Stimulated activated naive CD4-positive, alpha-beta T cell treated with Interleukin-2 at 50 U/mL for 16 hours (primary cell): ENCODE measurements around the gene CPNE5.
"Not testable (repeated sequence)": the region's sequence is repeated elsewhere in the genome, so short reads cannot be mapped to it uniquely, and the experiment has no call there.

Experiments used
- DNase-seq: peaks from one replicate; lab custom pipeline; 2025; lab: John Stamatoyannopoulos, UW

CPNE5 gene

GRCh38 chr6:36814249-36814648, 25.0 kb downstream of the CPNE5 start:
- no peak for DNase-seq

GRCh38 chr6:36813526-36813925, 25.7 kb downstream of the CPNE5 start:
- no peak for DNase-seq

DNA sequence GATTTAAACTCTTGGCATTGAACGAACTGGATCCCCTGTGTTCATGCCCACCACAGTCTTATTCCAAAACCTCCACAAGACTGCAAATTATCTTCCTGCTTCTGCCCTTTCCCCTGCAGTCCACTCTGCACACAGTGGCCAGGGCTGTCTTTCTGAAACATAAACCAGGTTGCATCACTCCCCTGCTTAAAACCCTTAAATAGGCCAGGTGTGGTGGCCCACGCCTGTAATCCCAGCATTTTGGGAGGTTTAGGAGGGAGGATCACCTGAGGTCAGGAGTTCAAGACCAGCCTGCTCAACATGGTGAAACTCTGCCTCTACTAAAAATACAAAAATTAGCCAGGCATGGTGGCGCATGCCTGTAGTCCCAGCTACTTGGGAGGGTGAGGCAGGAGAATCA, 26.2 kb downstream of the CPNE5 start:
- DNase-seq, result not testable (repeated sequence)

DNA sequence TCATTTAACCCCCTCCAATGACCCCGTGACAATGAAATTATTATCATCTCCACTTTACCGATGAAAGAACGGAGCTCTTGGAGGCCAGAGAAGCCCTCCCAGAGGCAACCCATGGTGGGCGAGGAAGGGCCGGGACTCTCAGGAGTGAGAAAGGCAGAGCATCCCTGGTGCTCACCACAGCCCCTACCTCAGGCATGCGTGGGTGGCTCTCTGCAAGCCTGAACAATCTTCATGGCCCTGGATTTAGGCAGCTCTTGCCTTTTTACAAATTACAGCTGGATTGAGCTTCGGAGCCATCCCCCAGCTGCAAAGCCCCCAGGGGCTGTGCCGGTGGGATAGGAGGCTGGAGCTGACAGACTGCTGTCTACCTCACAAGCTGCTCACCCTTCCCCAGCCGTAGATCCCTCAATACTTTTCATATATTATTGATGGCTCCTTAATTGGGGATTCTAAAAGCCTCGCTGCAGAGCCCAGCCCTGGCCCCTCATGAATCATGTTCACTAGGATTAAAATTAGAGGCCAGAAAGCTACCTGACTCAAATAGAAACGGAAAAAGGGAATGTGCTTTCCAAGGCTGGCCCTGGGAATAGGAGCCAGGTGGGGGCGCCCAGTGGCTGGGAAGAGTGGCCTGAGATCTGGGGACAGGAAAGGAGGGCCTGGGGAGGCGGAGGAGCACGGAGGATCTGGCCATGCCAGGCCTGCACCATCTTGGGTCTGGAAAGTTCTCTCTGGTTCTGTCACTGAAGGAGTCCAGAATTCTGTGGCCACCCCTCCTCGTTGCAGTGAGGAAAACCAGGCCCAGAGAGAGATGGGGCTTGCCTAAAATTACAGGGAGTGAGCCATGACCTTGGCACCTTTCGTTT, 29.1 kb downstream of the CPNE5 start:
- no peak for DNase-seq

- no peak for DNase-seq
Observed at GRCh38 chr6:36809156-36809555, 30.1 kb downstream of the CPNE5 start.

DNA sequence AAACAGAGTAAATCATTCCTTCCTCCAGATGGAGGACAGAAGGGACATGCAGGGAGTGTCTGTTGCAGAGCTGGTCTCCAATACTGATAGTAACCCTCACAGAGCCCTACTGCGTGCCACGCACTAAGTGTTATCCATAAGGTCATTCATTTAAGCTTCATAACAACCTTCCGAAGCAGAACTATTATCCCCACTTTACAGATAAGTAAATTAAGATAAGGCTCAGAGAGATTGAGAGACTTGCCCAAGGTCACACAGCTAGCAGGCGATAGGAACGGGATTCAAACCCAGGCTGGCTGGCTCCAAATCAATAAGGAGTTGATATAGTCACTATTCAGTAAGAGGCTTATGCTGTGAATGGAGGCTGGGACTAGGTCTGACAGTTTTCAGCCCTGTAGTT, 30.6 kb downstream of the CPNE5 start:
- DNase-seq, result no peak

GRCh38 chr6:36807750-36808149, 31.5 kb downstream of the CPNE5 start:
- DNase-seq, result no peak

DNA sequence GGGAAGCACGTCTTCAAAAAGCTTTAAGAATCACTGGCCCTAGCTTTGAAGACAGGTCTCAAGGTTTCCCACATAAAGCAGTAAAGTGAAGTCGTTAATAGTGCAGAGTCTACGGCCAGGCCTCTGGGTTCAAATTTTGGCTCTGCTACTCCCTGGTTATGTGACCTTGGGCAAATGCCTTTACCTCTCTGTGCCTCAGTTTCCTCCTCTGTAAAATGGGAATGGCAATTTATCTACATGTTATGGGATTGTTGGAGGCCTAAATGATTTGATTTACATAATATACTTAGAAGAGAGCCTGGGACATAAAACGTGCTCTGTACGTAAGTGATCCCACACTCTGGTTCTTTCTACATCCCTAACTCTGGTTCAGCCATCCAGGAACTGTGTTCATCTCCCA, 32.1 kb downstream of the CPNE5 start:
- DNase-seq, result no peak

- DNase-seq, result no peak
Observed at GRCh38 chr6:36805917-36806316, 33.3 kb downstream of the CPNE5 start.

- DNase-seq, result no peak
Observed at GRCh38 chr6:36805096-36805797, 34.0 kb downstream of the CPNE5 start.

DNA sequence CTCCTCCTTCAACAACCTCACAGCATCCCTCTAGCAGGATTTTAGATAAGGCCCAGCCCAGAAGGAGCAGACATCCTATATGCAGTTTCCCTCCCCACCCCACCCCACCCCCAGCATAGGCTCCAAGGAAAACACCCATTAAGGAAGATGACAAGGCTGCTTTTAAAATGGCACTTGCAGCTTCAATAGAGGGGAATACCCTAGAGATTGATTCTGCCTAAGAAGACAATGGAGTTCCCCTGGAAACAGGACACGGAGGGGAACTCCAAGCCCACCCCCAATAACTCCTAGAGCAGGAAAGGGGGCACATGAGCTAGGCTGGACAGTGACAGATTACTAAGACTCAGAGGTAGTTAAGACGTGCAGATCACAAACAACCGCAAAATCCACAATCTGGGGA, 34.7 kb downstream of the CPNE5 start:
- DNase-seq, result no peak

- DNase-seq, result no peak
Observed at GRCh38 chr6:36803908-36804307, 35.3 kb downstream of the CPNE5 start.

DNA sequence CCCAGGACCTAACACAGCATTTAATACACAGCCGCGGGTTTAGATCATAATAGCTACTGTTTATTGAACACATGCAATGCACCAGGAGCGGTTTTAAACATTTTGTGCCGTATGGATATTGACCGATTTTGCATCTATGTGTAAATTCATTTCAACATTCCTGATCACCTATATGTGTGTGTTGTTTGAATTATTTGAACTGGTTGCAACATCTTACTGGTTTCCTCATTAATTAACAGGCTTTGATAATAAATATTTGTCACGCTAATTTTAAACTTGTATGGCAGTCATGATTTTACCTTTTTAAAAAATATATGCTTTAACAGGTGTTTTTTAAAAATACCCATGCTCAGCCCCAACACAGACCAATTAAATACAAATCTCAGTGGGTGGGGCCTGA, 35.8 kb downstream of the CPNE5 start:
- no peak for DNase-seq

DNA sequence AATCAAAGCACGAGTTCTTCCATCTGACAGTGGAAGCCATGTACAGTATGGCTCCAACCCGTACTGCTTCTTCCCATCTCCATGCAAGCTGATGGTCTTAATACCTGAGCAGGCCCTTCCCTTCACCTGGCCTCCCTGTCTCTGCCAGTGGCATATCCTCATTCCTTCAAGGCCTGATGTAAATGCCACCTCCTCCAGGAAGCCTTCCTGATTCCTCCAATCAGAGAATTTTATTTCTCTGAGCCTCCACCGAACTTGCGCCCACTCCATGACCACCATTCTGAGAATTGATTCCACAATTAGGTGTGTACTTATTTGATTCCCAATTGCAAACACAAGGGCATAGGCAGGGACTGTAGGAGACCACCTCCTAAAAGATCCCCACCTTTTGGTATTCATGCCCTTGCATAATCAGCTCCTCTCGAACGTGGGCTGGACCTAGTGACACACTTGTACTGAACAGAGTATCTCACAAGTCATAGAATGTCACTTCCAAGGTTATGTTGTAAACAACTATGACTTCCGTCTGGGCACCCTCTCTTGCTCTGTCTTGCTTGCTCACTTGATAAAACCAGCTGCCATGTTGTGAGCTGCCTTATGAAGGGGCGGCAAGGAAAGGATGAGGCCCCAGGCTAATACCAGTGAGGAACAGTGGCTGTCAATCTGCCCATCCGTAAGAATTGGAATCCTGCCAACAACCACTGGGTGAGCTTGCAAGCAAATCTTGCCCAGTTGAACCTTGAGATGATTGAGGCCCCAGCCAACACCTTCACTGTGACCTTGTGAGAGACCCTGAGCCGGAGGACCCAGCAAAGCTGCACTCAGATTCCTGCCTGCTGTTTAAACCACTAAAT, 38.8 kb downstream of the CPNE5 start:
- DNase-seq, result no peak

- DNase-seq, result no peak
Observed at GRCh38 chr6:36798852-36799251, 40.4 kb downstream of the CPNE5 start.

DNA sequence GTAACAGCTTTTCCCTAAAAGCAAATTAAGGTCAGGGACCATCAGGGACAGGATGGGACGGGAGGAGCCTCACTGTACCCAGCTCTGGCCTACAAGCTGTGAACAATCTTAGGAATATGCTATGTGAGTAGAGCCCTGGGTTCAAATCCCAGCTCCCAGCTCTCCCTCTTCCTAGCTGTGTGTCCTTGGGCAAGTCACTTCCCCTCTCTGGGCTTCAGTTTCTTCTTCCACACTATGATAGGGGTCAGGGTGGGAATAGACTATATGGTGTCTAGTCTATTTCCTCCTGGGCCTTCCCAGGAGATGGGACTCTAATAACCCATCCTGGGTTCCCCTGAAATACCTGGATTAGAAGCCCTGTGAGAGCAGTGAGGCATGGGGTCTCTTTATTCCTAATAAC, 41.6 kb downstream of the CPNE5 start:
- no peak for DNase-seq

DNA sequence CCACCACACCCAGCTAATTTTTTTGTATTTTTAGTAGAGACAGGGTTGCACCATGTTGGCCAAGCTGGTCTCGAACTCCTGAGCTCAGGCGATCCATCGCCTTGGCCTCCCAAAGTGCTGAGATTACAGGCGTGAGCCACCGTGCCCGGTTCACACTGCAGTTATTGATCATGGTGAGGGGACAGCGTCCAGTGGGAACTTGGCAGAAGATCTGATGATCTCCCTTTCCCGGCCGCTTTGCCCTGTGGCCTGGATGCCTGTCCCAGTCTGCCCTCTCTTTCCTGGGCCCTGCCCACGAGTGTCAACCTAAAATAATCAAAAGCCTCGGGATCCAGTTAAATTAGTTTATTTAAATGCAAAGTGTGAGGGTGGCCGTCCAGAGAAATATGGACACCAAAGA, 42.2 kb downstream of the CPNE5 start:
- no peak for DNase-seq

DNA sequence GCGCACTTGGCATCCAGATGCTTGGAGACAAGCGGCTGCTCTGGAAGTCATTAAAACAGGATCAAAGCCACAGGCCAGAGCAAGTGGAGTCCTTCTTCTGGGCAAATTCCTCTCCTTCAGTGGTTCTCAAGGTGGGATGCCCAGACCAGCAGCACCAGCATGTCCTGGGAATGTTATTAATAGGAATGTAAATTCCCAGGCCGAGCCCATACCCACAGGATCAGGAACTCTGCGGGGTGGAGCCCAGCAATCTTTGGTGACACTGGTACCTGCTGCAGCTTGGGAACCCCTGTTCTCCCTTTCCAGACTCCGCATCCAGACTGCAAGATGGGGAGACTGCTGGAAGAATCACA, 44.6 kb downstream of the CPNE5 start:
- no peak for DNase-seq

DNA sequence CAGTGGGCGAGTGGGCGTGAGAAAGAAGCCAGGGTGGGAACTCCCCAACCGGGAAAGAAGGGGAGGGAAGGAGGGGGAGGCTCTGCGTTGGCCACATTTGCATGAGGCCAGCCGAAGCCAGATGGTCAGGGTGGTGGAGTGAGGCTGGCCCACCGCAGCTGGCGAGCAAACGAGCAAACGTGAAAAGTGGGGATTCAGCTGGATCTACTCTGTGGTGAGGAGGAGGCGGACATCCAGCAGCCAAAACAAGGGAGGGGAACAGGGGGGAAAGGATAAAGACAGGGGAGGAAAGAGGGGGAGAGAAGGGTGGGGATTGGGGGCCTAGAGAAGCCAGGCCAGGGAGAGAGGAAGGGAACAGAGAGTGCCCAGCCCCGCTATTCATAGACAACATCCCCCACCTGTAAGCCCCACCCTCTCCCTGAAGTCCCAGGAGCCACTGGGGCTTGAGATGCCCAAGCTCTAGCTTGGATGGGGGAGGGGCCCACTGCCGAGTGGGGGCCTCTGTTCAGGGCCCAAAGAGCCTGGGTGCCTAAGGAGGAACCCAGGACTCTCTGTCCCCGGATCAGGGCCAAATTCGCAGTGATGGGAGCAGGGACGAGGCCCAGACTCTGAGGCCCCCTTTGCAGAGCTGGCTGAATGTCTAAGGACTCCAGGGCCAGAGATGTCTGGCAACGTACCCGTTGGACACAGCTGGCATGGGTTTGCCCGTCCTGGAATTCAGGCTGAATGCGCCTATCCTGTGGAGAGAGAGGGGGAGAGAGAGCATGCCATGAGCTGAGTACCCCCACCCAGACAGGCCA, 45.1 kb downstream of the CPNE5 start:
- no peak for DNase-seq

DNA sequence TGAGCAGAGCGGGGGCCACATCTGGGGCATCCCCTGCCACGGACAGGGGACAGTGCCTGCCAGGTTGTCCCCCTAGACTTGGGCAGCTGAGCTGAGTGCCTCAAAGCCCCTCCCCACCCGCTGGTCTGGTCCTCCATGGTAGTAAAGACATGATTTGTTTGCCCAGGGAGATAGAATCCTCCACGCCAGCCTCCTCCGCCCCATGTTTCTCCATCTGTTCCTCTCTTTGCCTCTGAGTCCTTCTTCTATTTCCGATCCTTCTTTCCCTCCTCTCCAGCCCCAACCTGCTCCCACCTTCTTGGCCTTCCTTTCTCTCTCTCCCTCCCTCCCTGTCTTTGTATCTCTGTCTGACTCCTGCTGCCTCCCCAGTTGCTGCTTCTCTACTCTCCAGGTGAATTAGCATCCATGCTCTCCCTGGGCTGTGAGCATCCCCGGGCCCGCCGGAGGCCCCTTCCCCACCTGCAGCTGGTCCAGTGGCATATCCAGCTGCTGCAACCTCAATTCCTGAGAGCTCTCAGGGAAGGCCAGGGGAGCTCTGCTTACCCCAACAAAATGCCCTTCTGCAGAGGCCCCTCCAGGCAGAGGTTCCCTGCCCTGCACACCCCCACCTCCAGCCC, 45.8 kb downstream of the CPNE5 start:
- DNase-seq, result no peak

GRCh38 chr6:36791521-36792135, 47.6 kb downstream of the CPNE5 start:
- DNase-seq, result no peak
